ENCODE data around the gene FYN. TPM values are rescaled to one million over a fixed set of nuclear protein-coding genes. Genes with fewer than 3 reads are reported as not detected.

Gene FYN
- total and polyA plus RNA-seq, 10 of the 15 experiments (the other 5 are each of a cell fraction or from before 2014, with no cell fraction given) = 51.4 to 247 (median 138) TPM

- no peak for TF ChIP-seq HSF1 (IDR thresholded peaks at IDR 0.05; ENCODE audit: low read depth, low read length)
- TF ChIP-seq NR2F1 (conservative IDR thresholded peaks at IDR 0.05) = no peak
- no peak for TF ChIP-seq YBX1 (IDR thresholded peaks at IDR 0.05)
These were observed 174.1 kb downstream of the FYN start (continued) for GRCh38 chr6:111699123-111699522.

- Histone ChIP-seq H3K9ac (ENCODE audit: control insufficient read depth, insufficient read depth, low read length) (no peak overlapping the region), H3K27ac (ENCODE audit: control insufficient read depth, insufficient read depth) (no peak overlapping the region), H3K27me3 (replicated peaks in 1 of 2; ENCODE audit: control insufficient read depth in 2 of 2, insufficient read depth in 2 of 2, low read length in 1 of 2) (no peaks in the 10 kb centered on the region), H4K20me1 (ENCODE audit: control insufficient read depth, insufficient read depth) (no peaks in the 10 kb centered on the region), H3K36me3 (ENCODE audit: control insufficient read depth in 2 of 2, insufficient read depth in 2 of 2, low read length in 1 of 2) (peaks cover 29% of the 10 kb centered on the region in 2 experiments), H3K4me2 (ENCODE audit: control insufficient read depth, insufficient read depth) (no peak overlapping the region), H3K9me3 (replicated peaks; ENCODE audit: control insufficient read depth, insufficient read depth, low read length) (no peaks in the 10 kb centered on the region), H3K4me1 (ENCODE audit: control insufficient read depth, insufficient read depth, low read length) (no peaks in the 10 kb centered on the region), H3K4me3 (no peak overlapping the region), H2AFZ (ENCODE audit: control insufficient read depth, low read depth, low read length) (no peak overlapping the region), H3K79me2 (ENCODE audit: control insufficient read depth, insufficient read depth, low read length) (no peaks in the 10 kb centered on the region)
- DNase-seq (ENCODE audit: low read depth, low spot score) (no peak), FAIRE-seq (no peak), ATAC-seq (no peak)
- ChIA-PET RAD21 (ENCODE audit: unreplicated experiment) (interaction anchor here (0.6 to 2.2 kb wide), 3 partner anchors 11 to 347 kb away, joined by 4 to 5 read pairs (median 5); no protein-coding TSS in a partner anchor), POLR2A (no interaction called here), SMC1A (ENCODE audit: uncharacterized antibody, unreplicated experiment) (interaction anchor here (1.2 to 3.5 kb wide), 4 partner anchors 12 to 300 kb away, joined by 3 to 12 read pairs (median 4); no protein-coding TSS in a partner anchor), CTCF (interaction anchor here (0.6 to 3.0 kb wide), 4 partner anchors 13 to 347 kb away, joined by 3 to 16 read pairs (median 4); no protein-coding TSS in a partner anchor)
- in situ Hi-C loops (cut with MboI) (no loop called here), intact Hi-C loops (cut with micrococcal nuclease; ENCODE audit: unreplicated experiment) (no loop called here)
- TF ChIP-seq E4F1 (IDR thresholded peaks at IDR 0.05; ENCODE audit: borderline replicate concordance, partially characterized antibody) (no peak), ZNF24 (IDR thresholded peaks at IDR 0.05) (no peak), SUPT20H (IDR thresholded peaks at IDR 0.05; ENCODE audit: borderline replicate concordance, control insufficient read depth, low read depth, low read length) (no peak), SKIL (IDR thresholded peaks at IDR 0.05; ENCODE audit: low read depth, poor library complexity, severe bottlenecking) (no peak), SMARCA5 (IDR thresholded peaks at IDR 0.05) (no peak), JUND (IDR thresholded peaks at IDR 0.05; ENCODE audit: low read depth, low read length) (no peak), SMC3 (IDR thresholded peaks at IDR 0.05; ENCODE audit: borderline replicate concordance, low read length) (no peak)
- no TSS peak for BruUV-seq (replicated peaks)
These were observed 176.4 kb downstream of the FYN start for GRCh38 chr6:111696814-111697213.
